Lung (tissue), 12 donors: ENCODE results near the gene RPH3AL. TPM values are rescaled to one million over a fixed set of nuclear protein-coding genes. Genes with fewer than 3 reads are reported as not detected.

Experiments
- ATAC-seq: fragments of 200-7000 bp; cut with Tn5 transposase; one replicate; pipeline ENCODE4 v1.9.1; 2020; ENCODE audit warnings: moderate number of reproducible peaks; ENCODE audit not compliant: insufficient read depth, low FRiP score
- DNase-seq, 3 donors: peaks; one replicate each; pipeline ENCODE4 v3.0.0-alpha.2; 2013 to 2017
- H3K27ac ChIP-seq, 2 donors: one replicate each; pipeline ENCODE4 v1.5.1; 2013; ENCODE audit warnings: mild to moderate bottlenecking in 2 of 2, moderate library complexity in 2 of 2, control low read depth in 1 of 2, inconsistent platforms in 1 of 2, low read depth in 1 of 2, low read length in 1 of 2
- H3K27me3 ChIP-seq, 3 donors: one replicate each; pipeline ENCODE4 v1.5.1; 2013; ENCODE audit warnings: low read length in 2 of 3; ENCODE audit not compliant: control insufficient read depth in 3 of 3, insufficient read depth in 3 of 3
- H3K36me3 ChIP-seq, 4 donors: one replicate each; pipeline ENCODE4 v1.5.1; 2013; ENCODE audit warnings: low read length in 4 of 4, mild to moderate bottlenecking in 1 of 4, moderate library complexity in 1 of 4; ENCODE audit not compliant: control insufficient read depth in 4 of 4, insufficient read depth in 4 of 4
- H3K4me1 ChIP-seq, 5 donors: one replicate each; pipeline ENCODE4 v1.5.1; 2013; ENCODE audit warnings: low read length in 5 of 5, mild to moderate bottlenecking in 2 of 5, moderate library complexity in 1 of 5; ENCODE audit not compliant: control insufficient read depth in 5 of 5, insufficient read depth in 5 of 5
- H3K4me3 ChIP-seq: one replicate; pipeline ENCODE4 v1.5.1; 2013; ENCODE audit warnings: mild to moderate bottlenecking, control low read depth, moderate library complexity
- H3K9ac ChIP-seq, 2 donors: one replicate each; pipeline ENCODE4 v1.5.1; 2013; ENCODE audit warnings: low read length in 2 of 2, control low read depth in 1 of 2; ENCODE audit not compliant: insufficient read depth in 1 of 2
- H3K9me3 ChIP-seq, 4 donors: one replicate each; pipeline ENCODE4 v1.5.1; 2013; ENCODE audit warnings: low read length in 3 of 4, mild to moderate bottlenecking in 1 of 4, moderate library complexity in 1 of 4; ENCODE audit not compliant: control insufficient read depth in 4 of 4, insufficient read depth in 3 of 4
- CTCF ChIP-seq: IDR thresholded peaks from 2 replicates; pipeline ENCODE4 v1.5.1; 2012; ENCODE audit warnings: mild to moderate bottlenecking; ENCODE audit errors: control extremely low read depth, extremely low read depth
- WGBS, 2 donors: extraction: QIAGEN DNeasy Blood & Tissue Kit; methylation state at CpG; one replicate each; pipeline ENCODE4 v1.1.7; 2013; 5-methylcytosine and 5-hydroxymethylcytosine counted together
- polyA plus RNA-seq, 2 donors: library from polyadenylated mRNA; stranded (reverse); fragments of 200-250 nt; gene quantifications; one replicate each; pipeline ENCODE4 v1.2.1, GENCODE V29; 2013
- total RNA-seq, 2 donors: library from RNA; depleted of rRNA in 1 of 2; stranded (reverse); fragments of >200 nt in 1 of 2; gene quantifications; one replicate each; pipeline ENCODE4 v1.2.1, GENCODE V29; 2014 to 2021
- donor health status: control.
- donor health status: control.
- donor health status: Bipolar disorder and iron deficiency.
- donor health status: healthy.
- donor health status: DM: yes; HTN: yes; CAD: no.

Gene RPH3AL
- total and polyA plus RNA-seq, 4 donors = 19.5 to 76.6 (median 21.6) TPM

GRCh38 chr17:343875-344752, 8.5 kb downstream of the RPH3AL start:
- H3K27ac ChIP-seq = no peak overlapping the region
- H3K27me3 ChIP-seq = no peaks in the 10 kb centered on the region
- WGBS, 2 donors = 97 to 99% methylated on average over 5 of the region's 5 CpGs
- no peak for DNase-seq
- H3K9me3 ChIP-seq = peaks cover 0 to 1% (median 0%) of the 10 kb centered on the region in 4 donors
- no peak for ATAC-seq
- no peak overlapping the region for H3K4me3 ChIP-seq
- TF ChIP-seq CTCF = no peak
- peaks cover 0 to 11% (median 3%) of the 10 kb centered on the region in 5 donors for H3K4me1 ChIP-seq
- no peaks in the 10 kb centered on the region for H3K36me3 ChIP-seq
- H3K9ac ChIP-seq = no peak overlapping the region

- ATAC-seq (no peak), DNase-seq (no peak)
- 67 to 76% methylated on average over 7 of the region's 7 CpGs for WGBS, 2 donors
- Histone ChIP-seq H3K27ac (no peak overlapping the region), H3K9me3 (peaks cover 0 to 1% (median 0%) of the 10 kb centered on the region in 4 donors), H3K4me1 (peaks cover 0 to 9% (median 0%) of the 10 kb centered on the region in 5 donors), H3K4me3 (no peak overlapping the region), H3K27me3 (no peaks in the 10 kb centered on the region), H3K9ac (no peak overlapping the region), H3K36me3 (no peaks in the 10 kb centered on the region)
- TF ChIP-seq CTCF = no peak
These were observed 9.4 kb downstream of the RPH3AL start for GRCh38 chr17:343211-343610.

- no peak for DNase-seq
These were observed 12.5 kb downstream of the RPH3AL start for GRCh38 chr17:340074-340473.

More at GRCh38 chr17:340074-340473, 12.5 kb downstream of the RPH3AL start:
- no peaks in the 10 kb centered on the region for H3K36me3 ChIP-seq
- H3K4me1 ChIP-seq = peaks cover 0 to 18% (median 5%) of the 10 kb centered on the region in 5 donors
- no peak overlapping the region for H3K27ac ChIP-seq
- peaks cover 0 to 1% (median 0%) of the 10 kb centered on the region in 4 donors for H3K9me3 ChIP-seq
- TF ChIP-seq CTCF = no peak
- WGBS, 2 donors = 95 to 96% methylated on average over 4 of the region's 4 CpGs
- H3K9ac ChIP-seq = no peak overlapping the region
- no peak overlapping the region for H3K4me3 ChIP-seq
- no peaks in the 10 kb centered on the region for H3K27me3 ChIP-seq
- ATAC-seq = no peak
